ENCODE data around the gene BNIP2. TPM values are rescaled to one million over a fixed set of nuclear protein-coding genes. Genes with fewer than 3 reads are reported as not detected.
A peak's percentile ranks its signal among the peaks of the same experiment; 100 is the strongest.
"Not testable (repeated sequence)": the region's sequence is repeated elsewhere in the genome, so short reads cannot be mapped to it uniquely, and the experiment has no call there.

BNIP2 gene
- polyA plus RNA-seq, 2 of the 4 experiments (the other 2 are of a cell fraction), result 101 to 146 TPM

GRCh38 chr15:59642351-59642750 lies 46.8 kb downstream of the BNIP2 start:
- H3K4me3 ChIP-seq, result no peak overlapping the region
- TF ChIP-seq HOXA7 (CRISPR knock-in tag; IDR thresholded peaks at IDR 0.05) (0 out of 2 replicates have a peak, but pooled peaks have one; percentile 34), ZFP36 (IDR thresholded peaks at IDR 0.05; ENCODE audit: borderline replicate concordance, partially characterized antibody) (no peak), ESRRA (IDR thresholded peaks at IDR 0.05; ENCODE audit: borderline replicate concordance, low read length) (no peak), SMC3 (IDR thresholded peaks at IDR 0.05) (peak; percentile 43; the same call in 2 of the 3 replicates), FOSL2 (IDR thresholded peaks at IDR 0.05) (no peak), FOSL2 (CRISPR knock-in tag; IDR thresholded peaks at IDR 0.05) (no peak), ATOH8 (CRISPR knock-in tag; IDR thresholded peaks at IDR 0.05; ENCODE audit: low read depth) (no peak), MAZ (IDR thresholded peaks at IDR 0.05; ENCODE audit: borderline replicate concordance, low read depth, low read length) (no peak), EHF (CRISPR knock-in tag; IDR thresholded peaks at IDR 0.05) (no peak), KDM1A (IDR thresholded peaks at IDR 0.05; ENCODE audit: low read depth) (no peak), FOSB (CRISPR knock-in tag; IDR thresholded peaks at IDR 0.05) (no peak), ZC3H11A (IDR thresholded peaks at IDR 0.05) (no peak), RAD21 (conservative IDR thresholded peaks at IDR 0.05 in 1 of 2, IDR thresholded peaks at IDR 0.05 in 1 of 2) (peak; percentile 28 to 52; a peak in 3 of 5 replicates), CBX8 (IDR thresholded peaks at IDR 0.05) (no peak), E2F6 (IDR thresholded peaks at IDR 0.05; ENCODE audit: borderline replicate concordance, low read depth) (no peak), BHLHE40 (IDR thresholded peaks at IDR 0.05; ENCODE audit: low read depth, low read length) (no peak)
- TF ChIP-seq, protein P1, sequence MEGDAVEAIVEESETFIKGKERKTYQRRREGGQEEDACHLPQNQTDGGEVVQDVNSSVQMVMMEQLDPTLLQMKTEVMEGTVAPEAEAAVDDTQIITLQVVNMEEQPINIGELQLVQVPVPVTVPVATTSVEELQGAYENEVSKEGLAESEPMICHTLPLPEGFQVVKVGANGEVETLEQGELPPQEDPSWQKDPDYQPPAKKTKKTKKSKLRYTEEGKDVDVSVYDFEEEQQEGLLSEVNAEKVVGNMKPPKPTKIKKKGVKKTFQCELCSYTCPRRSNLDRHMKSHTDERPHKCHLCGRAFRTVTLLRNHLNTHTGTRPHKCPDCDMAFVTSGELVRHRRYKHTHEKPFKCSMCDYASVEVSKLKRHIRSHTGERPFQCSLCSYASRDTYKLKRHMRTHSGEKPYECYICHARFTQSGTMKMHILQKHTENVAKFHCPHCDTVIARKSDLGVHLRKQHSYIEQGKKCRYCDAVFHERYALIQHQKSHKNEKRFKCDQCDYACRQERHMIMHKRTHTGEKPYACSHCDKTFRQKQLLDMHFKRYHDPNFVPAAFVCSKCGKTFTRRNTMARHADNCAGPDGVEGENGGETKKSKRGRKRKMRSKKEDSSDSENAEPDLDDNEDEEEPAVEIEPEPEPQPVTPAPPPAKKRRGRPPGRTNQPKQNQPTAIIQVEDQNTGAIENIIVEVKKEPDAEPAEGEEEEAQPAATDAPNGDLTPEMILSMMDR (IDR thresholded peaks at IDR 0.05), result peak; percentile 49
- TF ChIP-seq, protein P2, sequence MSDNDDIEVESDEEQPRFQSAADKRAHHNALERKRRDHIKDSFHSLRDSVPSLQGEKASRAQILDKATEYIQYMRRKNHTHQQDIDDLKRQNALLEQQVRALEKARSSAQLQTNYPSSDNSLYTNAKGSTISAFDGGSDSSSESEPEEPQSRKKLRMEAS (IDR thresholded peaks at IDR 0.05), result no peak
- FAIRE-seq (peak; percentile 78), DNase-seq (ENCODE audit: low read depth in 1 of 2, low spot score in 1 of 2) (no peak), ATAC-seq (no peak)
- CTCF ChIA-PET, result interaction anchor here (0.6 to 29.8 kb wide), 16 partner anchors 9 to 129 kb away, joined by 3 to 685 read pairs (median 4); partner anchors contain the start of gene GCNT3
- 66% methylated on average over 2 of the region's 2 CpGs for WGBS (ENCODE audit: missing lambda C conversion rate)
- no peaks in the 10 kb centered on the region for H3K9me3 ChIP-seq
- POLR2A ChIA-PET, result interaction anchor here (0.6 to 0.9 kb wide), 2 partner anchors 9 to 135 kb away, joined by 3 read pairs; no protein-coding TSS in a partner anchor
- H3K4me1 ChIP-seq, result peaks cover 6% of the 10 kb centered on the region
- no peak overlapping the region for H3K27ac ChIP-seq
- H3K4me2 ChIP-seq, result no peak overlapping the region

DNA sequence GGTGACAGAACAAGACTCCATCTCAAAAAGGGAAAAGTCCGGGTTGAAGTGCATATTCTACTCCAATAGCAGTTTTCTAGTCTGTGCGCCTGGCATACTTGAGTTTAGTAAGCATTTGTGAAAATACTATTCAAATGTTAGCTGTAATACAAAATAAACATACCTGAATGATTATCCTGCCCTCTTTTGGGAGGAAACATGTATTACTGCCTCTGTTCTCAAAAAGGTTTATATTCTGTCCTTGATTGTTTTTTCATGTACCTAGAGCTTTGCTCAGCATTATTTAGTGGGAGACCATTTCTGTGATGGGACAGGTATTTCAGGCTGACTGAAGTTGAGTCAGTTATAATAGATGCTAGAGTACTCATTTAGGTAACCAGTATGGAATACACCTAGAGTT lies 51.6 kb downstream of the BNIP2 start:
- H3K4me3 ChIP-seq; H3K4me1 ChIP-seq; H3K4me2 ChIP-seq; DNase-seq (ENCODE audit: low read depth in 1 of 2, low spot score in 1 of 2); H3K27ac ChIP-seq; H3K9me3 ChIP-seq: not testable (repeated sequence)
- FAIRE-seq, result peak; percentile 97
- ATAC-seq, result peak; percentile 34 to 44; a peak in 5 of 6 replicates
- POLR2A ChIA-PET, result interaction anchor here (1.3 to 2.6 kb wide), 2 partner anchors 26 to 104 kb away, joined by 5 to 8 read pairs; partner anchors contain the start of gene GCNT3
- CTCF ChIA-PET, result interaction anchor here (0.6 to 29.8 kb wide), 8 partner anchors 7 to 104 kb away, joined by 3 to 685 read pairs (median 6); no protein-coding TSS in a partner anchor
- 88% methylated on average over 2 of the region's 2 CpGs for WGBS (ENCODE audit: missing lambda C conversion rate)
- TF ChIP-seq, protein P1 (IDR thresholded peaks at IDR 0.05), result peak; percentile 41
- TF ChIP-seq SMC3 (IDR thresholded peaks at IDR 0.05) (peak; percentile 40; the same call in 2 of the 3 replicates), MAFK (IDR thresholded peaks at IDR 0.05; ENCODE audit: partially characterized antibody) (peak; percentile 50), HOXA7 (CRISPR knock-in tag; IDR thresholded peaks at IDR 0.05) (0 out of 2 replicates have a peak, but pooled peaks have one; percentile 30), RAD21 (conservative IDR thresholded peaks at IDR 0.05 in 1 of 2, IDR thresholded peaks at IDR 0.05 in 1 of 2) (peak; percentile 42 to 44; a peak in 4 of 5 replicates)
